Smooth muscle cell (in vitro differentiated cells): Measurements from ENCODE around the gene NEK1. TPM values are rescaled to one million over a fixed set of nuclear protein-coding genes. Genes with fewer than 3 reads are reported as not detected.

Experiments
- DNase-seq: peaks from one replicate; lab custom pipeline; 2025; ENCODE audit not compliant: unreplicated experiment; lab: John Stamatoyannopoulos, UW
- H2AFZ ChIP-seq: fragments of 200-600 bp; sonication (generic); 2 replicates; pipeline ENCODE4 v1.6.0; 2016; ENCODE audit warnings: antibody characterized with exemption, low read depth, mild to moderate bottlenecking
- H3F3A ChIP-seq: fragments of 200-600 bp; sonication (generic); 2 replicates; pipeline ENCODE4 v1.6.0; 2017; ENCODE audit warnings: antibody characterized with exemption, low read depth
- H3K27ac ChIP-seq: fragments of 200-600 bp; sonication (generic); 2 replicates; pipeline ENCODE4 v1.5.1; 2016; ENCODE audit warnings: low read depth, mild to moderate bottlenecking
- H3K27me3 ChIP-seq: fragments of 200-600 bp; sonication (generic); 2 replicates; pipeline ENCODE4 v1.6.1; 2016; ENCODE audit warnings: low read depth, mild to moderate bottlenecking
- H3K36me3 ChIP-seq: fragments of 200-600 bp; sonication (generic); 2 replicates; pipeline ENCODE4 v1.5.1; 2016; ENCODE audit warnings: low read depth
- H3K4me1 ChIP-seq: fragments of 200-600 bp; sonication (generic); 2 replicates; pipeline ENCODE4 v1.5.1; 2016; ENCODE audit warnings: low read depth
- H3K4me2 ChIP-seq: fragments of 200-600 bp; sonication (generic); 2 replicates; pipeline ENCODE4 v1.6.0; 2016; ENCODE audit warnings: mild to moderate bottlenecking
- H3K4me3 ChIP-seq: fragments of 200-600 bp; sonication (generic); 2 replicates; pipeline ENCODE4 v1.5.1; 2016; ENCODE audit warnings: mild to moderate bottlenecking
- H3K79me2 ChIP-seq: fragments of 200-600 bp; sonication (generic); 2 replicates; pipeline ENCODE4 v1.6.0; 2016; ENCODE audit warnings: low read depth, mild to moderate bottlenecking
- H3K9ac ChIP-seq: fragments of 200-600 bp; sonication (generic); 2 replicates; pipeline ENCODE4 v1.6.0; 2016; ENCODE audit warnings: low read depth
- H3K9me3 ChIP-seq: fragments of 200-600 bp; sonication (generic); replicated peaks from 2 replicates; pipeline ENCODE4 v1.5.1; 2016; ENCODE audit warnings: low read depth
- H4K20me1 ChIP-seq: fragments of 200-600 bp; sonication (generic); 2 replicates; pipeline ENCODE4 v1.6.0; 2016; ENCODE audit warnings: low read depth
- CTCF ChIP-seq: fragments of 200-600 bp; sonication (generic); IDR thresholded peaks from 2 replicates; pipeline ENCODE4 v1.5.1; 2017; ENCODE audit warnings: borderline replicate concordance, mild to moderate bottlenecking, antibody characterized with exemption; ENCODE audit not compliant: insufficient read depth, poor library complexity, severe bottlenecking
- WGBS: methylation state at CpG from one replicate; pipeline ENCODE4 v1.1.7; 2016; ENCODE audit warnings: low lambda C conversion rate; 5-methylcytosine and 5-hydroxymethylcytosine counted together
- polyA plus RNA-seq: library from polyadenylated mRNA; unstranded; fragments of >200 nt; fragmentation: Nextera tagmentation; extraction: Ambion mirVana; gene quantifications from 2 replicates; pipeline ENCODE4 v1.2.1, GENCODE V29; 2016
- total RNA-seq: library from RNA; depleted of rRNA; stranded (reverse); fragments of >200 nt; gene quantifications from 2 replicates; pipeline ENCODE4 v1.2.3, GENCODE V29; 2014

NEK1 gene
- total and polyA plus RNA-seq, 2 experiments from 2014 or later: 10.5 to 11.8 TPM

GRCh38 chr4:169650227-169650936, 38.0 kb upstream of the NEK1 start:
- 85% methylated on average over 3 of the region's 3 CpGs for WGBS
- no peak overlapping the region for H3K4me3 ChIP-seq
- H3K36me3 ChIP-seq: peaks cover 3% of the 10 kb centered on the region
- peaks cover 38% of the 10 kb centered on the region for H3K79me2 ChIP-seq
- H4K20me1 ChIP-seq: no peaks in the 10 kb centered on the region
- H2AFZ ChIP-seq: no peak overlapping the region
- no peak for TF ChIP-seq CTCF
- DNase-seq: no peak
- no peak overlapping the region for H3K27ac ChIP-seq
- no peaks in the 10 kb centered on the region for H3K9me3 ChIP-seq
- H3K4me2 ChIP-seq: no peak overlapping the region
- no peaks in the 10 kb centered on the region for H3F3A ChIP-seq
- H3K4me1 ChIP-seq: no peaks in the 10 kb centered on the region
- no peak overlapping the region for H3K9ac ChIP-seq
- H3K27me3 ChIP-seq: no peaks in the 10 kb centered on the region

GRCh38 chr4:169649545-169650226, 37.3 kb upstream of the NEK1 start:
- no peak for TF ChIP-seq CTCF
- H3K27ac ChIP-seq: no peak overlapping the region
- H3K4me3 ChIP-seq: no peak overlapping the region
- WGBS: 82% methylated on average over 7 of the region's 7 CpGs
- H3K79me2 ChIP-seq: peaks cover 31% of the 10 kb centered on the region
- H3K36me3 ChIP-seq: peaks cover 3% of the 10 kb centered on the region
- H4K20me1 ChIP-seq: no peaks in the 10 kb centered on the region
- DNase-seq: no peak
- H3K4me1 ChIP-seq: no peaks in the 10 kb centered on the region
- H3K4me2 ChIP-seq: no peak overlapping the region
- H3F3A ChIP-seq: no peaks in the 10 kb centered on the region
- no peaks in the 10 kb centered on the region for H3K27me3 ChIP-seq
- H3K9me3 ChIP-seq: no peaks in the 10 kb centered on the region
- no peak overlapping the region for H3K9ac ChIP-seq
- no peak overlapping the region for H2AFZ ChIP-seq

GRCh38 chr4:169645627-169646026, 33.2 kb upstream of the NEK1 start:
- no peaks in the 10 kb centered on the region for H4K20me1 ChIP-seq
- H3K36me3 ChIP-seq: no peaks in the 10 kb centered on the region
- no peak overlapping the region for H3K9ac ChIP-seq
- no peaks in the 10 kb centered on the region for H3F3A ChIP-seq
- no peak for TF ChIP-seq CTCF
- H2AFZ ChIP-seq: no peak overlapping the region
- H3K9me3 ChIP-seq: no peaks in the 10 kb centered on the region
- H3K27me3 ChIP-seq: no peaks in the 10 kb centered on the region
- no peak for DNase-seq
- H3K4me3 ChIP-seq: no peak overlapping the region
- H3K27ac ChIP-seq: no peak overlapping the region
- no peaks in the 10 kb centered on the region for H3K4me1 ChIP-seq
- WGBS: 91% methylated on average over 1 of the region's 1 CpG
- H3K4me2 ChIP-seq: no peak overlapping the region
- peaks cover 7% of the 10 kb centered on the region for H3K79me2 ChIP-seq

GRCh38 chr4:169644802-169645201, 32.4 kb upstream of the NEK1 start:
- Histone ChIP-seq H3K4me2 (no peak overlapping the region), H2AFZ (no peak overlapping the region), H3K9me3 (no peaks in the 10 kb centered on the region), H3K27me3 (no peaks in the 10 kb centered on the region), H3K9ac (no peak overlapping the region), H3K36me3 (peaks cover 3% of the 10 kb centered on the region), H3F3A (no peaks in the 10 kb centered on the region), H4K20me1 (no peaks in the 10 kb centered on the region), H3K4me3 (no peak overlapping the region), H3K27ac (no peak overlapping the region), H3K79me2 (peaks cover 7% of the 10 kb centered on the region), H3K4me1 (no peaks in the 10 kb centered on the region)
- 94% methylated on average over 7 of the region's 7 CpGs for WGBS
- no peak for DNase-seq
- no peak for TF ChIP-seq CTCF
